NB4 (cell line): ENCODE results near the gene PDGFD.
A peak's percentile ranks its signal among the peaks of the same experiment; 100 is the strongest.

Source experiments
- DNase-seq: peaks from one replicate; pipeline ENCODE4 v3.0.0; 2010; ENCODE audit warnings: low read depth
- H3K4me3 ChIP-seq: one replicate; pipeline ENCODE4 v1.5.1; 2011; ENCODE audit warnings: mild to moderate bottlenecking, low read depth, low read length, moderate library complexity
- MYC ChIP-seq: IDR thresholded peaks from 2 replicates; pipeline ENCODE4 v1.6.1; 2011; ENCODE audit warnings: low read depth, low read length
- POLR2A ChIP-seq: IDR thresholded peaks from 2 replicates; pipeline ENCODE4 v1.6.1; 2011; ENCODE audit warnings: mild to moderate bottlenecking; ENCODE audit not compliant: insufficient read length; ENCODE audit errors: extremely low read depth
- TF ChIP-seq, protein P1 (sequence below): IDR thresholded peaks from one replicate; pipeline ENCODE4 v1.5.1; 2012; ENCODE audit warnings: low read depth, low read length
- TF ChIP-seq, protein P2 (sequence below): IDR thresholded peaks from 2 replicates; pipeline ENCODE4 v1.6.1; 2011; ENCODE audit warnings: low read depth, low read length

PDGFD gene

DNA sequence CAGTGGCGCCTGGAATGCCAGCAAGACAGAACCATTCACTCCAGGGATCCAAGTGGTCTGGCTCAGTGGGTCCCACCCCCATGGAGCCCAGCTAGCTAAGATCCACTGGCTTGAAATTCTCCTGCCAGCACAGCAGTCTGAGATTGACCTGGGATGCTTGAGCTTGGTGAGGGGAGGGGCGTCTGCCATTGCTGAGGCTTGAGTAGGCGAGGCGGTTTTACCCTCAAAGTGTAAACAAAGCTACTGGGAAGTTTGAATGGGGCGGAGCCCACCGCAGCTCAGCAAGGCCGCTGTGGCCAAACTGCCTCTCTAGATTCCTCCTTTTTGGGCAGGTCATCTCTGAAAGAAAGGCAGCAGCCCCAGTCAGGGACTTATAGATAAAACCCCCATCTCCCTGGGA lies 253.2 kb downstream of the PDGFD start:
- no peak for DNase-seq
- H3K4me3 ChIP-seq = no peak overlapping the region
- TF ChIP-seq MYC = no peak
- TF ChIP-seq, protein P1, sequence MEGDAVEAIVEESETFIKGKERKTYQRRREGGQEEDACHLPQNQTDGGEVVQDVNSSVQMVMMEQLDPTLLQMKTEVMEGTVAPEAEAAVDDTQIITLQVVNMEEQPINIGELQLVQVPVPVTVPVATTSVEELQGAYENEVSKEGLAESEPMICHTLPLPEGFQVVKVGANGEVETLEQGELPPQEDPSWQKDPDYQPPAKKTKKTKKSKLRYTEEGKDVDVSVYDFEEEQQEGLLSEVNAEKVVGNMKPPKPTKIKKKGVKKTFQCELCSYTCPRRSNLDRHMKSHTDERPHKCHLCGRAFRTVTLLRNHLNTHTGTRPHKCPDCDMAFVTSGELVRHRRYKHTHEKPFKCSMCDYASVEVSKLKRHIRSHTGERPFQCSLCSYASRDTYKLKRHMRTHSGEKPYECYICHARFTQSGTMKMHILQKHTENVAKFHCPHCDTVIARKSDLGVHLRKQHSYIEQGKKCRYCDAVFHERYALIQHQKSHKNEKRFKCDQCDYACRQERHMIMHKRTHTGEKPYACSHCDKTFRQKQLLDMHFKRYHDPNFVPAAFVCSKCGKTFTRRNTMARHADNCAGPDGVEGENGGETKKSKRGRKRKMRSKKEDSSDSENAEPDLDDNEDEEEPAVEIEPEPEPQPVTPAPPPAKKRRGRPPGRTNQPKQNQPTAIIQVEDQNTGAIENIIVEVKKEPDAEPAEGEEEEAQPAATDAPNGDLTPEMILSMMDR = no peak
- no peak for TF ChIP-seq POLR2A
- TF ChIP-seq, protein P2, sequence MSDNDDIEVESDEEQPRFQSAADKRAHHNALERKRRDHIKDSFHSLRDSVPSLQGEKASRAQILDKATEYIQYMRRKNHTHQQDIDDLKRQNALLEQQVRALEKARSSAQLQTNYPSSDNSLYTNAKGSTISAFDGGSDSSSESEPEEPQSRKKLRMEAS = no peak

DNA sequence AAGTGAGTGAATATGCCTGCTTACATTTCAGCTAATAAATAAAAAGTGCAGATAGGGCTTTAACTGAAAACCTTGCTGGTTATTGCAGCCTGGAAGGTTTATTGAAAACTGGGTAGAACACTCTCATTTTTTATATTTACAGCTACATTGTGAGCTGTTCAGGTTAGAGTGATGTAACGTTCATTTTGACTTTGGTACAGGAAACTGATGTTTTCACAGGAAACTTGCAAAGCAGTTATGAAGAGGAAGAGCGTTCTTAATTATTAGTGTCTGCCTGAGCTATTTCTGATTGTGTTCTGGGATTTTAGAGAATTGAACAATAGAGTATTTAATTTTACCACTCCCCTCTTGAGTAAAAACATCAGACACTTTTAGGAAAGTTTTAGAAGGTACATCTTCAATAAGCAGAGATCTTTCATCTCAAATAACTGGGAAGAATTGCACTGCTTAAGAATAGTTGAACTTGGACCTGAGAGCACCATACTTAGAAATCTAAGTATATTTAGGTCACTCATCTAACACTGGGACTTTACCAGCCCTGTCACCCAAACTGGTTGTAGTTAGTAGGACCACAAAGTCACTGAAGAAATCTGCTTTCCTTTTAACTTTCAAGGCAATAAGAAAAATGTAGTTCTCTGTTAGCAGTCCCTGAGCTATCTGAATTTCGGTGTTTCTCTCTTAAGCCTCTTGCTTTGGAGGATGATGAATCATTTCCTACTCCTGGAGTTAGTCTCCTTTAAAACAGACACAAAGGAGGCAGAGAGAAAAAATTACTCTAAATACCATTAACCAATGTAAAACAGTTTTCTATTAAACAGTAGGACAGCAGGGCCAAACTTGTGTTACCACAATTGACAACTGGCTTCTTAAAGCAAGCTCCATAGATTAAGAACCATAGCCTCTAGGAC lies 256.1 kb downstream of the PDGFD start:
- no peak overlapping the region for H3K4me3 ChIP-seq
- no peak for DNase-seq
- TF ChIP-seq, protein P2 = no peak

DNA sequence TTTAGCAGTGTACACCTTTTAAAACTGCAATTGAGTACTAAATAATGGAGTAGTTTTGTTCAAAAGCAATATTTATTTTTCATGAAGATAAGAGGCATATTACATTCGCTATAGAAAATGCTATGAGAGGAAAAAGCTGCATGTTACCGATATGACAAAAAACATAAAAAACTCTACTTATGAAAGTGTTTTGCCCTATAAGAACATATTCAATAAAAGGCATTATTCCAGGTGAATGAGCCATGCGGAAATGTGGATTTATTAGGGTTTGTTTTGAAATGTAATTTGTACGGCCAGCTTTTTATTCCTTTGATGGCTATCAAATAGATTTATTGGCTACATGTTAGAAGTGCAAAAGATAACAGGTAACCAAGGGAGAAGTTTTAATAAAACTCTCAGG lies 256.8 kb downstream of the PDGFD start:
- TF ChIP-seq MYC = no peak
- no peak for TF ChIP-seq POLR2A
- TF ChIP-seq, protein P2 = no peak
- TF ChIP-seq, protein P1 = no peak
- no peak for DNase-seq
- no peak overlapping the region for H3K4me3 ChIP-seq

DNA sequence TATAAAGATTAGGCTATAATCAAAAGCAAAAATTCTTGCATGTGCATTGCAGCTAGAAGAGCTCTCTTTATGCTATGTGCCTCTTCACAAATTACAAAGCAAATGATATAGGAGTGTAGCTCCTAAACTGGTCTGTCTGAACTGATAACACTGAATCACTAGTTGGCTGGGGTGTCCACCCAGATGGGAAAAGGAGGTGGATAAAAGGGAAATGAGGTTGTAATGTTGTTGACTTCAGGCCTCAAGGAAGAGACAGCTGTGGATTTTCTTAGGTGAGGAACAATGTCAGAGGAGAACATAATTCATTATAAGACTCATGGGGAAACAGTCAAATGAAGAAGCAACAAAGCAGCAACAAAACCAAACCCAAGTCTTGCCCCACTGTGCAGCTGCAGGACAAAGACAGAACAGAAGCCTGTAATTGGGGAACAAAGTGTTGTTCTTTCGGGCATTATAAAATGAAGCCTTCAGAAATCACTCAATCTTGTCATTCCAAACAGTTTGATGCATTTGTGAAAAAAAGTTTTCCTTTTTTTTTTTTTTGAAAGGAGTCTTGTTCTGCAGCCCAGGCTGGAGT lies 257.6 kb downstream of the PDGFD start:
- DNase-seq = no peak
- no peak for TF ChIP-seq POLR2A
- TF ChIP-seq, protein P1 = no peak
- no peak for TF ChIP-seq MYC
- TF ChIP-seq, protein P2 = no peak
- H3K4me3 ChIP-seq = no peak overlapping the region

DNA sequence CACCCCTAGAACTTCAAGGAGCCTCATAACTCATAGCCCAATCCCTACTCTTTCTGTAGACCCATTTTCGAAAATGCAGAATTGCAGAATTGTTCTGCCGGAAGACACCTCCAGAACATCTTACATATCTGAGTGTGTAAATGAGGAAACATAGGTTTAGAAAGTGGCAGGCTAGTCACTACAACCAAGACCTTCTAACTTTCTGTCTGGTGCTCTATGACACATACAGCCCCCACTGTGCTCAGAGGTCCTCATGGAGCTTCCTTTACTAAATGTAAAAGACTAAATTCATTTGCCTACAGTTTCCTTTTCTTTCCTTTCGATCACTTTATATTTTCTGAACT lies 259.7 kb downstream of the PDGFD start:
- H3K4me3 ChIP-seq = no peak overlapping the region
- TF ChIP-seq, protein P2 = no peak
- TF ChIP-seq, protein P1 = no peak
- TF ChIP-seq MYC = no peak
- no peak for TF ChIP-seq POLR2A
- no peak for DNase-seq

DNA sequence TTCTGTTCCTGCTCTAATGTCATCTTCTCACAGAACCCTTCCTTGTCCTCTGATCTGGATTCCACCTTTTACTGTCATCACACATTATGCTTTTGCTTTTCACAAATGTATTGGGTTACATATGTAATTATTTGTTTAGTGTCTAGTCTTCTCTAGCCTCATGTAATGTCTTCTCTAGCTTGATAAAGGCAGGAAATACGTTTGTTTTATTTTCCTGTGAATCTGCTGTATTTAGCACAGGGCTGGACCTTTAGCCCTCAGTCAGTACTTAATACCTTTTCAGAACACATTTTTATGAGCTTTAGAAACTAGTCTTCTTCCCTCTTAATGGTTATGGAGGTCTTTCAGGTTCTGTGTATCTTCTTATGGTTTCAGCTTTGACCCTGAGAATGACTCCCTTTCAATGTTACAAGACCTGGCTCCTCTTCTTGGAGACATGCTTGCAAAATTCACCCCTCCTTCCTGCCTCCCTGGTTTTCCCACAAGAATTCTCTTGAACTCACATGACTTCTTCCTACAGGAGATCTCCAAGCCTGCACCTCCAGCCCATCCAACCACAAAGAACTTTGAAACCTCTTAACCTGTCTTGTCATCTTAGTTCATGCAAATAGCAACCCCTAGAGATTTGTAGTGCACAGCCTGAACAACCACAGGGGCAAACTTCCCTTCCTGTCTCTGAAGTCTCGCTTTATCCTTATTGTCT lies 260.2 kb downstream of the PDGFD start:
- DNase-seq = peak; percentile 4
- H3K4me3 ChIP-seq = no peak overlapping the region
- TF ChIP-seq, protein P1 = no peak
- no peak for TF ChIP-seq POLR2A
- TF ChIP-seq MYC = no peak
- TF ChIP-seq, protein P2 = no peak
